H1 (cell line): ENCODE data around the gene CRTC3. TPM values are rescaled to one million over a fixed set of nuclear protein-coding genes. Genes with fewer than 3 reads are reported as not detected.

ENCODE experiments used
- BCL11A ChIP-seq, 2 experiments: IDR thresholded peaks; one replicate each; pipeline ENCODE4 v1.6.1; 2011; ENCODE audit warnings: low read depth in 2 of 2, low read length in 2 of 2, mild to moderate bottlenecking in 2 of 2
- HDAC6 ChIP-seq: IDR thresholded peaks from one replicate; pipeline ENCODE4 v1.7.1; 2012; ENCODE audit warnings: low read depth, mild to moderate bottlenecking, inconsistent platforms, low read length, moderate library complexity
- NRF1 ChIP-seq: IDR thresholded peaks from 2 replicates; pipeline ENCODE4 v1.6.1; 2011; ENCODE audit warnings: mild to moderate bottlenecking, low read depth, low read length, improper control_type of control experiment
- POLR2A ChIP-seq, 2 experiments: IDR thresholded peaks; 1 replicate in 1 of 2; 2 replicates in 1 of 2; pipeline ENCODE4 v1.6.1; 2011; ENCODE audit warnings: low read depth in 2 of 2, low read length in 2 of 2, mild to moderate bottlenecking in 2 of 2; ENCODE audit errors: control extremely low read depth in 1 of 2
- RXRA ChIP-seq: IDR thresholded peaks from 2 replicates; pipeline ENCODE4 v1.6.1; 2011; ENCODE audit warnings: low read depth, mild to moderate bottlenecking, low read length, moderate library complexity; ENCODE audit not compliant: insufficient read depth
- SIN3A ChIP-seq, 2 experiments: IDR thresholded peaks in 1 of 2; conservative IDR thresholded peaks in 1 of 2; 2 replicates each; pipeline ENCODE4 v1.6.1; 2011 to 2012; ENCODE audit warnings: low read length in 2 of 2, improper control_type of control experiment in 1 of 2, low read depth in 1 of 2, mild to moderate bottlenecking in 1 of 2
- SIX5 ChIP-seq: IDR thresholded peaks from 2 replicates; pipeline ENCODE4 v1.6.1; 2011; ENCODE audit warnings: mild to moderate bottlenecking, low read depth, low read length
- polyA plus RNA-seq, 7 experiments: library from polyadenylated mRNA; depleted of rRNA in 3 of 7; stranded (reverse) in 5 of 7; unstranded in 2 of 7; fragments of >200 nt in 5 of 7; fragments of 200-250 nt in 2 of 7; gene quantifications; 1 replicate in 5 of 7; 2 replicates in 1 of 7; 4 replicates in 1 of 7; pipeline versions ENCODE4 v1.2.1 to v1.2.3, GENCODE V29; 2011 to 2013; ENCODE audit warnings: missing spikeins in 2 of 7, mixed read lengths in 2 of 7
- total RNA-seq: library from RNA; stranded (reverse); fragmentation: NEBNext Ultra II Directional; extraction: Animal tissue kit (Norgen Biotek cat#: 25700); gene quantifications from 2 replicates; pipeline ENCODE4 v1.2.1, GENCODE V29; 2021
- TF ChIP-seq, protein P1 (sequence below): fragments of 300-600 bp; sonication (generic); IDR thresholded peaks from 2 replicates; pipeline ENCODE4 v1.7.1; 2012; ENCODE audit warnings: low read length, moderate library complexity, mild to moderate bottlenecking, inconsistent platforms; ENCODE audit not compliant: insufficient replicate concordance
- TF ChIP-seq, protein P2 (sequence below): IDR thresholded peaks from 2 replicates; pipeline ENCODE4 v1.6.1; 2012; ENCODE audit warnings: low read length, inconsistent platforms

Gene CRTC3
- total and polyA plus RNA-seq, 2 of the 8 experiments (the other 6 are each of a cell fraction or from before 2014, with no cell fraction given), result 5.0 to 5.3 TPM

DNA sequence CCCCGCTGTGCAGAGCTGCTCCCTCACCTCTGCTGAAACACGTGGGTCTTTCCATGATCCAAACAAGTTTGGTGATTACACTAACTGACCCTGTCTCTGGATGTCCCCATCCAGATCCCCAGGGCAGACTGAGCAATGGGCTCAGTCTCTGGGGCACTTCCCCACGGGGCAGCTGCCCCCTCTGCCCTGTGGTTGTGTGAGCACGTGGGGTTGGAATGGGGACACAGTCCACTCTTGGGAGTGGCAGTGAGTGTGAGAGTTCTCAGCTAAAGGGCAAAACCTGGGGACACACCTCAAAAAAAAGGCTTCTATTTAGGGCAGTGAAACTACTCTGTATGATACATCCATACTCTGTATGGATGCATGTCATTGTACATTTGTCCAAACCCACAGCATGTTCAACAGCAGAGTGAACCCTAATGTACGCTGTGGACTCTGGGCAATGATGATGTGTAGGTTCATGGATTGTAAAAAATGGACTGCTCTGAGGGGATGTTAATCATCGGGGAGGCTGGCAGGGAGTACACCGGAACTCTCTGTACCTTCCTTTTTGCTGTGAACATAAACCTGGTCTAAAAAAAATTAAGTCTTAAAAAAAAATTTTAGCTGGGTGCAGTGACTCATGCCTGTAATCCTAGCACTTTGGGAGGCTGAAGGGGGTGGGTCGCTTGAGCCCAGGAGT, 137.5 kb downstream of the CRTC3 start (continued):
- TF ChIP-seq, protein P1, sequence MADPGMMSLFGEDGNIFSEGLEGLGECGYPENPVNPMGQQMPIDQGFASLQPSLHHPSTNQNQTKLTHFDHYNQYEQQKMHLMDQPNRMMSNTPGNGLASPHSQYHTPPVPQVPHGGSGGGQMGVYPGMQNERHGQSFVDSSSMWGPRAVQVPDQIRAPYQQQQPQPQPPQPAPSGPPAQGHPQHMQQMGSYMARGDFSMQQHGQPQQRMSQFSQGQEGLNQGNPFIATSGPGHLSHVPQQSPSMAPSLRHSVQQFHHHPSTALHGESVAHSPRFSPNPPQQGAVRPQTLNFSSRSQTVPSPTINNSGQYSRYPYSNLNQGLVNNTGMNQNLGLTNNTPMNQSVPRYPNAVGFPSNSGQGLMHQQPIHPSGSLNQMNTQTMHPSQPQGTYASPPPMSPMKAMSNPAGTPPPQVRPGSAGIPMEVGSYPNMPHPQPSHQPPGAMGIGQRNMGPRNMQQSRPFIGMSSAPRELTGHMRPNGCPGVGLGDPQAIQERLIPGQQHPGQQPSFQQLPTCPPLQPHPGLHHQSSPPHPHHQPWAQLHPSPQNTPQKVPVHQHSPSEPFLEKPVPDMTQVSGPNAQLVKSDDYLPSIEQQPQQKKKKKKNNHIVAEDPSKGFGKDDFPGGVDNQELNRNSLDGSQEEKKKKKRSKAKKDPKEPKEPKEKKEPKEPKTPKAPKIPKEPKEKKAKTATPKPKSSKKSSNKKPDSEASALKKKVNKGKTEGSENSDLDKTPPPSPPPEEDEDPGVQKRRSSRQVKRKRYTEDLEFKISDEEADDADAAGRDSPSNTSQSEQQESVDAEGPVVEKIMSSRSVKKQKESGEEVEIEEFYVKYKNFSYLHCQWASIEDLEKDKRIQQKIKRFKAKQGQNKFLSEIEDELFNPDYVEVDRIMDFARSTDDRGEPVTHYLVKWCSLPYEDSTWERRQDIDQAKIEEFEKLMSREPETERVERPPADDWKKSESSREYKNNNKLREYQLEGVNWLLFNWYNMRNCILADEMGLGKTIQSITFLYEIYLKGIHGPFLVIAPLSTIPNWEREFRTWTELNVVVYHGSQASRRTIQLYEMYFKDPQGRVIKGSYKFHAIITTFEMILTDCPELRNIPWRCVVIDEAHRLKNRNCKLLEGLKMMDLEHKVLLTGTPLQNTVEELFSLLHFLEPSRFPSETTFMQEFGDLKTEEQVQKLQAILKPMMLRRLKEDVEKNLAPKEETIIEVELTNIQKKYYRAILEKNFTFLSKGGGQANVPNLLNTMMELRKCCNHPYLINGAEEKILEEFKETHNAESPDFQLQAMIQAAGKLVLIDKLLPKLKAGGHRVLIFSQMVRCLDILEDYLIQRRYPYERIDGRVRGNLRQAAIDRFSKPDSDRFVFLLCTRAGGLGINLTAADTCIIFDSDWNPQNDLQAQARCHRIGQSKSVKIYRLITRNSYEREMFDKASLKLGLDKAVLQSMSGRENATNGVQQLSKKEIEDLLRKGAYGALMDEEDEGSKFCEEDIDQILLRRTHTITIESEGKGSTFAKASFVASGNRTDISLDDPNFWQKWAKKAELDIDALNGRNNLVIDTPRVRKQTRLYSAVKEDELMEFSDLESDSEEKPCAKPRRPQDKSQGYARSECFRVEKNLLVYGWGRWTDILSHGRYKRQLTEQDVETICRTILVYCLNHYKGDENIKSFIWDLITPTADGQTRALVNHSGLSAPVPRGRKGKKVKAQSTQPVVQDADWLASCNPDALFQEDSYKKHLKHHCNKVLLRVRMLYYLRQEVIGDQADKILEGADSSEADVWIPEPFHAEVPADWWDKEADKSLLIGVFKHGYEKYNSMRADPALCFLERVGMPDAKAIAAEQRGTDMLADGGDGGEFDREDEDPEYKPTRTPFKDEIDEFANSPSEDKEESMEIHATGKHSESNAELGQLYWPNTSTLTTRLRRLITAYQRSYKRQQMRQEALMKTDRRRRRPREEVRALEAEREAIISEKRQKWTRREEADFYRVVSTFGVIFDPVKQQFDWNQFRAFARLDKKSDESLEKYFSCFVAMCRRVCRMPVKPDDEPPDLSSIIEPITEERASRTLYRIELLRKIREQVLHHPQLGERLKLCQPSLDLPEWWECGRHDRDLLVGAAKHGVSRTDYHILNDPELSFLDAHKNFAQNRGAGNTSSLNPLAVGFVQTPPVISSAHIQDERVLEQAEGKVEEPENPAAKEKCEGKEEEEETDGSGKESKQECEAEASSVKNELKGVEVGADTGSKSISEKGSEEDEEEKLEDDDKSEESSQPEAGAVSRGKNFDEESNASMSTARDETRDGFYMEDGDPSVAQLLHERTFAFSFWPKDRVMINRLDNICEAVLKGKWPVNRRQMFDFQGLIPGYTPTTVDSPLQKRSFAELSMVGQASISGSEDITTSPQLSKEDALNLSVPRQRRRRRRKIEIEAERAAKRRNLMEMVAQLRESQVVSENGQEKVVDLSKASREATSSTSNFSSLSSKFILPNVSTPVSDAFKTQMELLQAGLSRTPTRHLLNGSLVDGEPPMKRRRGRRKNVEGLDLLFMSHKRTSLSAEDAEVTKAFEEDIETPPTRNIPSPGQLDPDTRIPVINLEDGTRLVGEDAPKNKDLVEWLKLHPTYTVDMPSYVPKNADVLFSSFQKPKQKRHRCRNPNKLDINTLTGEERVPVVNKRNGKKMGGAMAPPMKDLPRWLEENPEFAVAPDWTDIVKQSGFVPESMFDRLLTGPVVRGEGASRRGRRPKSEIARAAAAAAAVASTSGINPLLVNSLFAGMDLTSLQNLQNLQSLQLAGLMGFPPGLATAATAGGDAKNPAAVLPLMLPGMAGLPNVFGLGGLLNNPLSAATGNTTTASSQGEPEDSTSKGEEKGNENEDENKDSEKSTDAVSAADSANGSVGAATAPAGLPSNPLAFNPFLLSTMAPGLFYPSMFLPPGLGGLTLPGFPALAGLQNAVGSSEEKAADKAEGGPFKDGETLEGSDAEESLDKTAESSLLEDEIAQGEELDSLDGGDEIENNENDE, result no peak
- TF ChIP-seq NRF1 (no peak), HDAC6 (no peak), RXRA (no peak), SIX5 (no peak), SIN3A (conservative IDR thresholded peaks at IDR 0.05 in 1 of 2, IDR thresholded peaks at IDR 0.05 in 1 of 2; ENCODE audit: low read depth in 1 of 2, low read length in 2 of 2) (no peak), POLR2A (IDR thresholded peaks at IDR 0.05; ENCODE audit: control extremely low read depth in 1 of 2, low read depth in 2 of 2, low read length in 2 of 2) (no peak), BCL11A (IDR thresholded peaks at IDR 0.05; ENCODE audit: low read depth in 2 of 2, low read length in 2 of 2) (no peak)
- TF ChIP-seq, protein P2, sequence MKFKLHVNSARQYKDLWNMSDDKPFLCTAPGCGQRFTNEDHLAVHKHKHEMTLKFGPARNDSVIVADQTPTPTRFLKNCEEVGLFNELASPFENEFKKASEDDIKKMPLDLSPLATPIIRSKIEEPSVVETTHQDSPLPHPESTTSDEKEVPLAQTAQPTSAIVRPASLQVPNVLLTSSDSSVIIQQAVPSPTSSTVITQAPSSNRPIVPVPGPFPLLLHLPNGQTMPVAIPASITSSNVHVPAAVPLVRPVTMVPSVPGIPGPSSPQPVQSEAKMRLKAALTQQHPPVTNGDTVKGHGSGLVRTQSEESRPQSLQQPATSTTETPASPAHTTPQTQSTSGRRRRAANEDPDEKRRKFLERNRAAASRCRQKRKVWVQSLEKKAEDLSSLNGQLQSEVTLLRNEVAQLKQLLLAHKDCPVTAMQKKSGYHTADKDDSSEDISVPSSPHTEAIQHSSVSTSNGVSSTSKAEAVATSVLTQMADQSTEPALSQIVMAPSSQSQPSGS, result no peak
